Stimulated activated CD8-positive, alpha-beta memory T cell treated with anti-CD3 and anti-CD28 coated beads, Interleukin-7, amount 100 ng/mL, for 1 hour (primary cell): ENCODE measurements around the gene MAPK6.
"Not testable (repeated sequence)": the region's sequence is repeated elsewhere in the genome, so short reads cannot be mapped to it uniquely, and the experiment has no call there.

ENCODE experiments used
- DNase-seq, 2 donors: peaks; one replicate each; pipeline ENCODE4 v3.0.0-alpha.2; 2020; ENCODE audit warnings: low read depth in 2 of 2

MAPK6 gene

DNA sequence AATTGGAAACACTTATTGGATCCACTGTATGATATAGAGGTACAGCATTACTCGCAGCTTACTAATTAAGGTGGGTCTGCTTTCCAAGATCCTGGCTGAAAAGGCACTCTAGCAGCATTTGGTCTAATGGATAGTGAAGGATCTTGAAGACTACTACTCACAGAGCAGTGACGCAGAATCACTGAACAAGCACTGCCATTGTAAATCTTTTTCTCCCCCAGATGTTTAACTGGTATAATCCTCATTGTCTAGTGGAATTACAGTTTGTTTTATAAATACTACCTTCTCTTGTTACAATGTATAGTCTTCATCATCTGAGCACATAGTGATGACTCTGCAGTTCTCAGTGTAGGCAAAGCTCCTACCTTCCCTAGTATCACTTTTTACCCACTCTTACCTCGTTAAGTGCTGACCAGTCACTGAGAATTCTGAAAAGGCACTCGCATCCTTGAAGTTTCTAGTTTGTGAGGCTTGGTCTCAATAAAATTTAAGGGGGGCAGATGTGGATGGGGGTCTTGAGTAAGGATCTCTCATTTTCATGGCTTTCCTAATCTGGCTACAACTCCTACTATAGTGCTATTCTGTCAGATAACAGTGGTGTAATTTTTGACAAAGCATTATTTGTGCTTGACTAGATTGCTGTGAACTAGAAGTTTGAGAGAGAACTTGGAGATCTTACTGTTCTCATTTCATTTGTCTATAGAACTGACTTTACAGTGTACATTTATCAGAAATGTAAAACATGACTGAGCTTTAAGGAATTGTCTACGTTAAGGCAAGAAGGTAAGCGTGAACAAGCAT lies 23.2 kb downstream of the MAPK6 start:
- no peak for DNase-seq

DNA sequence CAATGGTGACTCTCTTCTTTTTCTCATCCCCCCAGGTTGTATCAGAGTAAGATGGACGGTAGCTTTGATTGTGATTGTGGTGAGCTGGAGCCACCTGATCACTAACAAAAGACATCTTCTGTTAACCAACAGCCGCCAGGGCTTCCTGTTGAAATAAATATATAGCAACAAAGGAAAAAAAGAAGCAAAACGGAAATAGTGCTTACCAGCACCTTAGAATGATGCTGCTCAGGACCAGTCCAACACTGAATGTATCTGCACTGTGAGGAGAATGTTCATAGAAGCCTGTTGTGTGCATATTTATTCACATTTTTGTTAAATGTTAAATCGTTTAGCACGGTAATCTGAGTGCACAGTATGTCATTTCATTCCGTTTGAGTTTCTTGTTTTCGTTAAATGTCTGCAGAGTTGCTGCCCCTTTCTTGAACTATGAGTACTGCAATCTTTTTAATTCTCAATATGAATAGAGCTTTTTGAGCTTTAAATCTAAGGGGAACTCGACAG lies 26.8 kb downstream of the MAPK6 start:
- DNase-seq, result peak in 1 of 2 donors; percentile 4

DNA sequence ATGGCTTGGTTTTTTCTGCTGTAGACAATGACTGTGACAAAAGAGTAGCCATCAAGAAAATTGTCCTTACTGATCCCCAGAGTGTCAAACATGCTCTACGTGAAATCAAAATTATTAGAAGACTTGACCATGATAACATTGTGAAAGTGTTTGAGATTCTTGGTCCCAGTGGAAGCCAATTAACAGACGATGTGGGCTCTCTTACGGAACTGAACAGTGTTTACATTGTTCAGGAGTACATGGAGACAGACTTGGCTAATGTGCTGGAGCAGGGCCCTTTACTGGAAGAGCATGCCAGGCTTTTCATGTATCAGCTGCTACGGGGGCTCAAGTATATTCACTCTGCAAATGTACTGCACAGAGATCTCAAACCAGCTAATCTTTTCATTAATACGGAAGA lies 27.5 kb downstream of the MAPK6 start:
- DNase-seq, result not testable (repeated sequence)

DNA sequence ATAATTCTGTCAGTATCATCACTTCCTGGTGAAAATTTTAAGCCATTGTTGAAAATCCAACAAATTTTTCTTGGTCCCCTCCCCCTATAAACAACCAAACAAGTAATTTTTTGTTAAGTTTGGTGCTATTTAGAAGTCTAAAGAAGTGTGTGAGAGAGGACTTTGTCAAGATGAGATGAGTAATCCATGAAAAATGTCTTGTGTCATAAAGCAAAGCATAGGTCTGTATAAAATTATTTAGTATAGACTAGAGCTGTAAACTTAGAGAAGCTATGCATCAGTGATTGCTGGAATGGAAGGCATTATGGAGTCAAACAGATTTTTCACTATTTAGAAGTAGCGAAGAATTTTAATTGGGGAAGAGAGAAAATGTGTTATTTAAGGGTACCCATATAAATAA lies 31.4 kb downstream of the MAPK6 start:
- DNase-seq, result no peak

DNA sequence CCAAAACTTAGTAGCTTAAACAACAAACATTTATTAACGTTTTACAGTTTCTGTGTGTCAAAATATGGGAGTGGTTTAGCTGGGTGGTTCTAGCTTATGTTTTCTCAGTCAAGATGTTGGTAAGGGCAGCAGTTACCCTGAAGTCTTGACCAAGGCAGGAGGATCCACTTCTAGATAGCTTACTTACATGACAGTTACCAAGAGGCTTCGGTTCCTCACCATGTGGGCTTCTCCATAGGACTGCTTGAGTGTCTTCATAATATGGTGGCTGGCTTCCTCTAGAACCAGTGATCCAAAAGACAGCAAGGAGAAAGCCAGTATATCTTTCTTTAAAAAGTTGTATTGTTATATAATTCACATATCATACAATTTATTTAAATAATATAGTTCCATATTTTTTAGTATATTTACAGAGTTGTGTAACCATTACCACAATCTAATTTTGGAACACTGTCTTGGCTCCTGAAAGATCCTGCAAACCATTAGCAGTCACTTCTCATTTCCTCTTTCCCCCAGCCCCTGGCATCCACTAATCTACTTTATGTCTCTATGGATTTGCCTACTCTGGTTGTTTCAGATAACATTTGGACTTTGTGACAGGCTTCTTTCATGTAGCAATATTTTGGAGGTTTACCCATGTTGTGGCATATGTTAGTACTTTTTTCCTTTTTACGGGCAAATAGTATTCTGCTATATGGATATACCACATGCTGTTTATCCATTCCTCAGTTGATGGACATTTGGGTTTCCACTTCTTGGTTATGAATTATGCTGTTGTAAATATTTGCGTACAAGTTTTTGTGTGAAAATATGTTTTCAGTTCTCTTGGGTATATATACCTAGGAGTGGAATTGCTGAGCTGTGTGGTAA lies 33.3 kb downstream of the MAPK6 start:
- DNase-seq, result no peak

DNA sequence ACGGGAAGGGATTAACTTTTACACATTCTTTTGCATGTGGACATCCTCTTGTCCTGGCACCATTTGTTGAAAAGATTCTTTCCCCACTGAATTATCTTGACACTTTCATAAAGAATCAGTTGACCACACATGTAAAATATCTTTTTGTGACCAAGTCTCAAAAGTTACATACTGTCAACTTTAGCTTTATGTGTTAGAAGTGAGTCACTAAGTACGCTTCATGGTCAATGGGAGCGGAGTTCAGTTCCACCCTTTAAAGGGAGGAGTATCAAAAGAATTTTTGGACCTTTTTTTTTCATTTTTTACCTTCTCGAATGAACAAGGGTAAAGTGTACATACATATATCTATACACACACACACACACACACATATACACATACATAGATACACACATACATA lies 35.4 kb downstream of the MAPK6 start:
- no peak for DNase-seq

DNA sequence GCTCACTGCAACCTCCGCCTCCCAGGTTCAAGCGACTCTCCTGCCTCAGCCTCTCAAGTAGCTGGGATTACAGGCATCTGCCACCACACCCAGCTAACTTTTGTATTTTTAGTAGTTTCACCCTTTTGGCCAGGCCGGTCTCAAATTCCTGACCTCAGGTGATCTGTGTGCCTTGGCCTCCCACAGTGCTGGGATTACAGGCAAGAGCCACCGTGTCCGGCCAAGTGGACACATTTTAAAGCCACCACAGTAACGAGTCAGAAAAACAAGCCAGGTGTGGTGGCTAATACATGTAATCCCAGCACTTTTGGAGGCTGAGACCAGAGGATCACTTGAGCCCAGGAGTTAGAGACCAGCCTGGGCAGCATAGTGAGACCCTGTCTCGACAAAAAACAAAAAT lies 35.8 kb downstream of the MAPK6 start:
- not testable (repeated sequence) for DNase-seq

DNA sequence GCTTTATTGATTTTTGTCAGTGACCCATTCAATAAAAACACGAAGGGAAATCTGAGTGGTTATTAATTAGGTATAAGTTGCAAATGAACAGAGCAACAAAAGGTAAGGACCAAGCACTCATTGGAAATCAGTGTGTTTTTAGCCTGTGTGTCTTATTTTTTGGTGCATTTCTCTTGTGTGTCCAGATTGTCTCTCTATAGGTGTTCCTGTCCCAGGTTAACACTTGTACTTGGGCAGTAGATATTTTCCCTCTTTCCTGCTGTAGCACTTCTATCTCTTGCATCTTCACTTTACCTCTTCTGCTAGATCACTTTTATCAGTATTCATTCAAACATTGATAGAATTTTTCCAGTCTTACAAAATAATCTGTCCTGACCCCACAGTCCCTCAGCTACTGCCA lies 37.0 kb downstream of the MAPK6 start:
- DNase-seq, result no peak

DNA sequence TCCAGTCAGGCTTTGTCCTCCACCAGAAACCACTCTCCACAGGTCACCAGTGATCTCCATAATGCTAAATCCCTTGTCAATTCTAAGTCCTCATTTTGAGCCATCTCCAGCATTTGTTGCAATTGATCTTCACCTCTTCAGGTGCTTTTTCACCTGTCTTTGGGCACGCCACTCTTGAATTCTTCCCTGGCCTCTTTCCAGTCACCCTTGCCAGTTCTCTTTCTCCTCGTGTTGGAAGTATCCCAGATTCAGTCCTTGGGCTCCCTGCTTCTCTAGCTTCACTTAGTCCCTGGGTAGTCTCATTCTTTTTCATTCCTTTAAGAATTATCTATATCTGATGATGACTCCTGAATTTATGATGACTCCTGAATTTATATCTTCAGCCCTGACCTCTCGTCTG lies 37.5 kb downstream of the MAPK6 start:
- DNase-seq, result no peak

DNA sequence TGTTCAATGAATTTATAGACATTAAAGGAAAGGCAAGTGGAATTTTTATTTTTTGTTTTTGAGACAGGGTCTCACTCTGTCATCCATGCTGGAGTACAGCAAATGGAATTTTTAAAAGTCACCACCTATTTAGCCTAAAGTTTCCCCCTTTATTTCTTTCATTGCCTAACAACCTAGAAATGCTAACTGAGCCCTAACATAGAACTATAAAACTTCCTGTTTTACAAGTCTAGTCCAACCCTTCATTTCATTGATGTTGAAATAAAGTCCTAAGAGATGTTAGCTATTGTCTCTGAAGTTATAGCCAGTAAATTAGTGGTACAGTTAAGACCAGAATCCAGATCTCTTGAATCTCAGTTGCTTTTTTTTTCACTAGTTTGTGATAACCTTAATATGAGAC lies 39.0 kb downstream of the MAPK6 start:
- no peak for DNase-seq

DNA sequence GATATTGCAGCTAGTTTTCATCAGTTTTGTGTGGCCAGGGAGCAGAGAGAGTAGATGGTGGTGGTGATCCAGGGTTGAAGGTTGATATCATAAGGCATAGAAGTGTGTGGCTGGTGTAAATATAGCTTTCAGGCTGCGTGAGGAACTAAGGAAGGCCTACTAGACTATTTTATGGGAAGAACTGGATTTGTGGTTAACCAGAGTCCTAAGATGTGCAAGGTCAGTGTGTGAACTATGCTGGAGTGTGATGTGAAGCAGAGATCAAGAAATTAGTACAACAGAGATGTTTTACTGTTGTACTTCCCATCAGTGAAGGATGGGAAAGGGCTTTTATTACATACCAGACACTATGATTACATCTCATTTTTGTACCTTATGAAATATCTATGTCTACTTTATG lies 41.5 kb downstream of the MAPK6 start:
- DNase-seq, result no peak

DNA sequence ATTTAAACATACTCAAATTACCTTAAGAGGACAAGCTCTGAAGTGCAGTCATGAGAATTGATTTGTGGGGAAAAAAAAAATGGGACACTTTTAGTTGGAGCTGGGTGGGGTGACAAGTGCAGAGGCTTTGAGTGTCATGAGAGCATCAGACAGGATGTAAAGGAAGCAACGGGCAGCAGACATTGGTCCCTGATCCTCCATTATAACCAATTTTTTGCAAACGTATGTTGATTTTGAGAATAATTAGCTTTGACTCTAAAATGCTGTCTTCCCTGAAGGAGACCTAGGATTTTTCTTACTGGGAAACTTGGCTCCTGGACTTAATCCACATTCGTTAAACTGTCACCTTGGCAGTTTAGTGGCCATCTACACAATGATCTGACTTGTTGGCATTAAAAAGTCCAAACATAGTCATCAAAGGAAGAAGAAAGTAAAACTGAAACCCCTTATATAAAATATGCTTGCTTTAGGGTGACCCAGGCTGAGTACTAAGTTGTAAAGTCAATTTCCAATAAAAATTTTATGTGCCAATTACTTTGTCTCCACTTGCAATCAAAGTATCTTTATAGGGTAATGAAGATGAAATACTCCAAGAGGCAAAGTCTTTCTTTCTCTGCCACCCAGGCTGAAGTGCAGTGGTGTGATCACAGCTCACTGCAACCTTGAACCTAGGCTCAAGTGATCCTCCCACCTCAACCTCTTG lies 48.0 kb downstream of the MAPK6 start:
- no peak for DNase-seq

DNA sequence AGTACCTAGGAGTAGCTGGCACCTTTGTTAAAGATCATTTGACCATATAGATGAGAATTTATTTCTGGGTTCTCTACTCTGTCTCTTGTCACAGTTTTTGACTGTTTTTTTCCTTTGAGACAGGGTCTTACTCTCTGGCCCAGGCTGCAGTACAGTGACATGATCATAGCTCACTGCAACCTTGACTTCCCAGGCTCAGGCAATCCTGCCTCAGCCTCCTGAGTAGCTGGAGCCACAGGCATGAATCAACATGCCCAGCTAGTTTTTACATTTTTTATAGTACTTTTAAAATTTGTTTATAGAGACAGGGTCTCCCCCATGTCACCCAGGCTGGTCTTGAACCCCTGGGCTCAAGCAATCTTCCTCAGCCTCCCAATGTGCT lies 48.5 kb downstream of the MAPK6 start:
- no peak for DNase-seq

DNA sequence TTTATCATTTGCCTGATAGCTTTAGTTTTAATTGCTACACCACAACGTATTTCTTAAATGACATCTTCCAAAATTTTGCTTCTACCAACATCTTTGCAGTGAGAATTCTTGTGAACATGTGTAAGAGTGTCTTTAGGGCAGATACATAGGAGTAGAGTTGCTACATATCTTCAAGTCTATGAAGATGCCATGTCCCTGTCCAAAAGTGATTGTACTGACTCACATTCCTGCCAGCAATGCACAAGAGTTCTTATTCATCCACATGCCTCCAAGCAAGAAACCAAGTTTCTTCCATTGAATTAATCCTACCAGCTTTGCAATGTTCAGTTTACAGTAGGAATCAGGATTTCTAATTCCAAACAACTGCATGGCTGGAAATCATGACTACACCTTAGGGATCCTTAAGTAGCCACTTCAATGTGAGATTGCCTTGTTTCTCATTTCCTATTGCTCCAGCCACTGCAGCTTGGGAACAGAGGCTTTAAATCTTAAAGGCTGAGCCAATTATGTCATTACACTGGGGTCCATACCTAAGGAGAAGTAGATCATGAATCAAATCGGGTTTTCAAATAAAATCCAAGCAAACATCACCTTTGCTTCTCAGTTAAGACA lies 49.1 kb downstream of the MAPK6 start:
- no peak for DNase-seq

DNA sequence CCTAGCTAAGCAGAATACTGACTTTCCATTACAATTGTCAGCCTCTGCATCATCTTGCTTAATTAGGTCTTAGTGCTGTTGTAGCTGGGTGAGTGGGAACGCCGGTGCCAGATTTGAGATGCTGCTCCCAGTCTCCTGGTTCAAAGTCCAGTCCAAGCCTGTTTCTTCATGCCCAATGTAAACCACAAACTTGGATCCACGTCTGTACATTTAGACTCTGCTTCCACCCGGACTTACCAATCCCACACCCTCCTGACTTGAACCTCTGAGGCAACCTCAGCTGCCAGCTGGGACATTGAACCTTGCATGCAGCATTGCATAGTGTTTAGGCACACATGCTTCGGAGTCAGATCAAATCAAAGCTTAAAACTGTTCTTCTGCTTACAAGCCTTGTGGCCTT lies 50.5 kb downstream of the MAPK6 start:
- no peak for DNase-seq

DNA sequence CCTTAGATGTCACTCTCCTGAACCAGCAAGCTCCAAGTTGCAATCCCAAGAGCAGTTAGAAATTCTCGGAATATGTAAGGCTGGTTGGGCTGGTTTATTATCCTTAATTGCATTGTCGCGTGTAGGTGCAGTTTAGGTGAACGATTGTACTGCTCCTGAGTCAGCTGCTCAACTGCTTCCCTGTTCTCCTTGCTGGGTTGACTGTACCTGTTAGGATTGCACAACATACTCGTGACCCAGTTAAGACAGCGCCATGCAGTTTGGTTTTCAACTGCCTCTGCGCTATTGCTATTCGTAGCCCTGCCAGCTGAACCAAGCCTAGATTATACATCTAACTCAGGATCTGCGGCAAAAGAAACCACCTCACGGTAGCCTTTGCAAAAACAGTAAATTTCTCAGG lies 52.6 kb downstream of the MAPK6 start:
- DNase-seq, result no peak

DNA sequence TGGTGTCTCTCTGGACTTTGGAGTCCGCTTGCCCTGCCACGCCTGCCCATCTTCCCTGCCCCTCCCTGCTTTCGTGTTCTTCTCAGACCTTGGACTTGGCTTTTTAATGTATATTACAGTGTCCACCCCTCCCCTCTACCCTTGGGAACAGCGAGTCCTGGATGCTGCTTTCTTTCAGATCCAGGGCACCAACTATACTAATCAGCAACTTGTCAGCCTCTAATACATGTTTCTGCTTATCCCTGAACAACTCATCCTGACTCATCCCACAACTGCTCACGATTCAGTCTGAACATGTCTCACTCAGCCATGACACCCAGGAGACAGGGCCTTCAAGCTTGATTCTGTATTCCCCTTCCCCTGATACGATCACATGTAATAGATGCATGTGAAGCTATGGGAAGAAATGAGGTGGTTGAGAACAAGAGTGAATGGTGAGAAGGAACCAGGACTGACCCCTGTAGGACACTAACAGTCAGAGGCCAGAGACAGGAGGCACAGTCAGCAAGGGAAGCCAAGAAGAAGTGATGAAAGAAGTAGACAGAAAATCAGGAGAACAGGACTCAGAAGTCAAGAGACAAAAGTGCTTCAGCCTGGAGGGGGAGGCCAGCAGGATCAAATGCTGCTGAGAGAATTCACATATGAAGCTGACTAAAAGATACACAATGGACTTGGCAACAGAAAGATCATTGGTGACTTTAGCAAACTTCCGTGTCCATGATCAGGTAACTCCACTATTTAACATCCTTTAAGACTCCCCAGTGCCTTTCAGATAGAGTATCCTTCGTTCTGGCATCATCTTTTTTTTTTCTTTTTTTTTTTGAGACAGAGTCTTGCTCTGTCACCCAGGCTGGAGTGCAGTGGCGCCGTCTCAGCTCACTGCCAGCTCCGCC lies 58.1 kb downstream of the MAPK6 start:
- no peak for DNase-seq

DNA sequence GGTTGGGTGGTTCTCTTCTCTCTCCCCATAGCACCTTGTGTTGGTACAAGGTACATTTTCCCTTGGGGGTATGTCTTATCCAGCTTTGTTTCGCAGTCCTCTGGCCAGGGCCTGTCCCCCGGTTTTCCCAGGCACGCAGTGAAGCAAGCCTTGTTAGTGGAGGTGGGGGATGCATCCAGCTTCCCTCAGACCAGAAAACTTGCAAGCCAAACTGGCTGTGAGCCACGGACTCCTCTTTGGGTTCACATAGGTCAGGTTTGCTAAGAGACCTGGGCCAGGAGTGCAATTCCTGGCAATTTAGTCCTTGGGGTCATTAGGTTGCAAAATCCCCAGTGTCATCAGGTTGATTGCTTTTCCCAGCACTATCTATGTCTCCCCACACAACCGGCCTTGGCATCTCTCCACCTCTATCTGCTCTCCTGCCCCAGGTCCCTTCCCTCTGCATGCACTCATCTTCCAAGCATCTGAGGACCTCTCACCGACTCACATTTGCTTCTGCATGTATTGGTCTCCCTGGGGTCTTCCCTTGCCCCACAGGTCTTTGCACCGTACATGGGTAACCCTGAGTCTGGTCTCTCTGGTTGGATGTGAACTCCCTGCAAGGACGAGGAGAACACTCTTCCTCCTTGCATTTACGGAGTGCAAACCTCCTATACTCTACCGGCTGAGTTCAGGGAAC lies 59.3 kb downstream of the MAPK6 start:
- DNase-seq, result no peak

DNA sequence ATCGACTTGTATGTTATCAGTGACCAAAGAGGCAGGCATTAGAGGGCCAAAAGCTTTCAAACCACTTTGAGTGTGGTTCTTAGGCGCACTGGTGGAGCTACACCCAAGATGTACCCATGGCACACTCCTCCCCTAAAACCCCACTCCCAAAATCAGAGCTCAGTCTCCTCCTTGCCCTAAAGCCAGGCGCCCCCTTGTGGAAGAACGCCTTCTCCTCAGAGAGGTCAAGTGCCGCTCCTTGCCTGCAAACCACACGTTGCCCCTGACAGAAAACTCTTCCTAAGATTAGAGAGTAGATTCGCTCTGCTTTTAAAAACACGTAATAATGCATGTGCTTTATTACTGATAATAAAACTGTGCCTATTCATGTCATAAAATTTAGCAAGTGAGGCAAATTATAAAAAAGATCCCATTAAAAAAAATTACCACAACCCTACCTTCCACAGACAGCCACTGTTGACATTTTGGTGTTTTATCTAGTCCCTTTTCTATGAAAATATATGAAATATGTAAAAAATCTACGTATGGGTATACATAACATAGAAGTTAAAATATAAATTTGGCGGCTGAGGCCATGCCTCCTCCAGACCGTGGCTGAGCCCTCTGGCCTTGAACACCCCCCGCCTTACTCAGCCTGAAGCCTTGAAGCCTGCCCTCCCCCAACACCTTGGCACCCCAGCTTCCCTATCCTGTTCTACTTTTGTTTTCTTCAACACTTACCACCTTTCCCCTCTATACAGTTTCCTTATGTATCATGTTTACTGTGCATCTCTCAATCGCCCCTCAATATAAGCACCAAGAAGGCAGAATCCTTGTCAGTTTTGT lies 60.1 kb downstream of the MAPK6 start:
- peak; percentile 42 to 78 for DNase-seq
